Measurements from ENCODE around the gene SUMO1.

SUMO1 gene

DNA sequence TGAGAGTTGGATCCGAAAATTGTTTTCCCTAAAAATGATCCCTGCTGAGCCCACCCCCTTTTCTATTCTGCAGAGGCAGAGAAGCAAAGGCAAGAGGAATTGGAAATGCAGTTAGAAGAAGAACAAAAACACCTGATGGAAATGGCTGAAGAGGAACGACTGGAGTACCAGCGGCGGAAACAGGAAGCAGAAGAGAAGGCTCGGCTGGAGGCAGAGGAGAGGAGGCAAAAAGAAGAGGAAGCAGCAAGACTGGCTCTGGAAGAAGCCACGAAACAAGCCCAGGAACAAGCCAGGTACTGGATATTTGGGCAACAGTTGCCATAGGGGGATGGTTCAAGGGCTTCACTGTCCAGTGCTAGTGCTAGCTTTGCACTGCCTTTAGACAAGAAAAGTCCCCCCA, 41.7 kb downstream of the SUMO1 start:
- no peak for DNase-seq (ENCODE audit: low spot score)

DNA sequence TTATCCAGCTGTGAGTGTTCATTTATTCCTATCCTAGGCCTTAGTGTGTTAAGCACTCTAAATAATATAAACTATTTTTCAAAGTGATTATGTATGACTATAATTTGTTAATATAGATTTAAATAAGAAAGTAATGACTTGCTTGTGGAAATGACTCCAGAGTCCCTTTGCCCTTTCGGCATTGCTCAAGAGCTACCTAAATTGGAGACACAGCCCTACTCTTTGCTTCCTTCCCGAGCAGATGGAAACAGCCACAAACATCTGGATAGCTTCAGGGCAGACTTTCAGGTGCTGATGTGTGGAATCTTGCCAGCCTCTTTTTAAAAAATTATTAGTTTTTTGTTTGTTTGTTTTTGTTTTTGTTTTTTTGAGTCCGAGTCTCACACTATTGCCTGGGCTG, 44.0 kb downstream of the SUMO1 start:
- DNase-seq (ENCODE audit: low spot score) = no peak

DNA sequence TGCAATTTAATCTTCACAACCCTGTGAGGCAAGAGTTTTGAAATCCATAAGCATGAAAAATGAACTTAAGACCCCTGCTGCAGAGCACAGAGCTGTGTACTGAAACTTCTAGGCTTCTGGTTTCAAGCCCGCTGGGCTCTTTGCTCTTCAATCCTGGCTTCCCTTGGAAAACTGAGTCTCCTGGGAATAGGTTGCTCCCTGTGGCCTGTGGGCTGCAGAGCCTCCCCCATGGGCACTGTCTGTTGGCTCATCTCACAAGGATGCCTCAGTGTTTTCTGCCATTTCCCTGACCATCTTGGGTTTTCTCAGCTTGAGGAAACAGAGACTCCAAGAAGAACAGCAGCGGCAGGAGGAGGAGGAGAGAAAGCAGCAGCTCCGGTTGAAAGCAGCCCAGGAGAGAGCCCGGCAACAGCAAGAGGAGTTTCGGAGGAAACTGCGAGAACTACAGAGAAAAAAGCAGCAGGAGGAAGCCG, 44.5 kb downstream of the SUMO1 start:
- no peak for DNase-seq (ENCODE audit: low spot score)

DNA sequence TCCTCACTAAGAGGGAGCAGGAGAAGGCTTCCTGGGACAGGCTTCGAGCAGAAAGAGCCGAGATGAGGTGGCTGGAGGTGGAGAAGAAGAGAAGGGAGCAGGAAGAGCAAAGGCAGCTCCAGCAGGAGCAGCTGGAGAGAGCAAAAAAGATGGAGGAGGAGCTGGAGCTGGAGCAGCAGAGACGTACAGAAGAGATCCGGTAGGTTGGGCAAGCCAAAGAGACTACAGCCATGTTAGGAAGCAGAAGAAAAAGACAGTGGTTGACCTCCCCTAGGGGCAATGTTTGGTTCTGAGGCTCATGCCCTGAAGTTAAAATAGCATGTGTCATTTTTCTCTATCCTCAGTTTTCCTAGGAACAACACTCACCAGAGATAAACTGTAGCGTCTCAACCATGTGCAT, 45.1 kb downstream of the SUMO1 start:
- no peak for DNase-seq (ENCODE audit: low spot score)

DNA sequence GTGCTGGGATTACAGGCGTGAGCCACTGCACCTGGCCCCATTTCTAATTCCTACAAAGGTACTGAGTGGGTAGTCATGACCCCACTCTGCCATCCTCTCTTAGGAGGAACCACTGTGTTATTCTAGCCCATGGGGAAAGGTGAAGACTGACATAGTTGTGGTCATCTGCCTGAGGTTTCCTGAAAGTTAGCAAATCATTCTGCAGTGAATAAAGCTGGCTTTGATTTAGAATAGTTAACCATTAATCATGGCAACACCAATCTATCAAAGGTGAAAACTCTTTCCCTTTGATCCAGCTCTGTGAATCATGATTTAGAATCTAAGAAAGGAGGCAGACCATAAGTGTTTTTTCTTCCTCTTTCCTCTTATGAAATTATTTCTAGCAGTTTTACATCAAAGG, 50.8 kb downstream of the SUMO1 start:
- DNase-seq (ENCODE audit: low spot score) = no peak

DNA sequence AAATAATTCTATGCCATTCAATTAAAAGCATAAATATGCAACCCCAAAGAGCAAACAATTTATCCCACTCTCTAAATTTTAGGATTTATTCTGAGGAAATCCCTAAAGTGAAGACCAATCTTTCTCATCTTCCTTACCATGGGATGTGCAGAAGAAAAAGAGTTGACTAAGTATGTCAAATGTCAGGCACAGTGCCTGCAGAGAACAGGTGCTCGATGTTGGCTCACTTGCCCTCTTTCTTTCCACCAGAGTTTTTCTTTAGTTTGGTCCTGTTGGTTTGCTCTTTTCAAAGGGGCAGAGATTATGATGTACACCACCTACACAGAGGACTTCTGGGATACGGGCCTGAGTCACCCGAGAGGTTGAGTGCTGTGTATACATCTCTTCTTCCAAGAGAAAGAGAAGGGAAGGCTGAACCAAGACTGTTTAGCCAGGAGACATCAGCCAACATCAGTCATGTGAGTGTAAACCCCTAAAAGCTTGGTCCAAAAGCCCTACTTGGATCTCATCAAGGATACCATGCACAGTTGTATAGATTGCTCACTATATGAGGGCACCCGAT, 51.7 kb downstream of the SUMO1 start:
- DNase-seq (ENCODE audit: low spot score) = no peak

DNA sequence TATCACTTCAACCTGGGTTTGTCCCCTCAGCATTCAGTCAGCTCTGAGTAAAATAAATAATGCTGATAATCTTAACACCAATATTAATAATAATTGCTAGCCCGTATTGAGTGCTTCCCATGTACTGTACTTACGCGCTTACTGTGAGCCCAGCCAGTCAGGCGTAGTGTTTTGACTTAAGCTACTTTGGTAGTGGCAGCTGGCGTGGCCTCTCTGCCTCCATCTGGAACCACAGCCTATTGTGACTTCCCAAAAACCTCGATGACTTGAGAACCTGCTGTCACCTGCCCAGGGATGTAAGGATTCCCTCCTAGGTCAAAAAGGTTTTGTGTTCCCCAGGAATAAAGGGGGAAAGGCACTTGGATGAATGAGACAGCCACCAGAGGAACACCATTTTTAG, 53.2 kb downstream of the SUMO1 start:
- DNase-seq (ENCODE audit: low spot score) = no peak

DNA sequence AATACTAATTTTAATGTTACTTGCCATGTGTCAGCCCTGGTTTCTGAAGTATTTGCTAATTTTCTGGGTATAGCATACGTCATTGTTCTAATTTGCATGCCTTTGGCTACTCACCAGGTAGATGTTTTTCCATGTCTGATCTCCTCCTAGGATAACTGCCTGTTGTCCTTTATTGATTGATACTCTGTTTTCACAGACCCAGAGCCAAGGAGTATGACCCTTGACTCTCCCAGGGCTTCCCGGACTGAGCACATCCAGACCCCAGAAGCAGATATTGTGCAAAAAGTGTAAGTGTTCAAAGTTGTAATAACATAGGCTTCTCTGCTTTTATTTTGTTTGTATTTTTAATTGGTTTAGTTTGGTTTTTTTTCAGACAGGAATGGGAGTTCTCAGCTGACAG, 53.8 kb downstream of the SUMO1 start:
- DNase-seq (ENCODE audit: low spot score) = no peak

DNA sequence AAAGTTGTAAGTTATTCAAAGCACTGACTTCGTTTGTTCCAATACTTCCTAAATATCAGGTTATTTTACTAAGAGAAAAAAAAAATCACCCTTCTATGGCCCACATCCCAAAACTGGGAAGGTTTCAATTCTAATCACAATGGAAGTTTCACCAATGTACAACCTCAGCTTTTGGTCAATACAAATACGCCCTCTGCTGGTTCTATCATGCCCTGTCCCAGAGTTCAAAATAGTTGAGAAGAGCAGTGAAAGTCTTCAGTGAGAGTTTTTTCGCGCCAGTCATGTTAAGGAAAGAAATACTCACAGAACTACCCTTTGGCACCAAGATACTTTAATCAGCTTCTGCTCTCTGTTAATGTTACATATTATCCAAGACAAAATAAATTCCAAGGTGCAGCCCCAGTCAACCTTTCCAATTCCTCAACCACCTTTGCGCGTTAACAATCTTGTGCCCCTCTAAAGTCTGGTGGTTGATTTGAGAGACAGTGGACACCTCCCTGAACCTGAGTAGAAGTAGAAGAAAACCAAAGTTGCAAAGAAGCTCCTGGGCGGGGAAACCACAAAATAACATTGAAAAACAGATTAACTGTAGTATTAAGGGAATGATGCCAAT, 59.9 kb downstream of the SUMO1 start:
- DNase-seq (ENCODE audit: low spot score) = peak; percentile 77

DNA sequence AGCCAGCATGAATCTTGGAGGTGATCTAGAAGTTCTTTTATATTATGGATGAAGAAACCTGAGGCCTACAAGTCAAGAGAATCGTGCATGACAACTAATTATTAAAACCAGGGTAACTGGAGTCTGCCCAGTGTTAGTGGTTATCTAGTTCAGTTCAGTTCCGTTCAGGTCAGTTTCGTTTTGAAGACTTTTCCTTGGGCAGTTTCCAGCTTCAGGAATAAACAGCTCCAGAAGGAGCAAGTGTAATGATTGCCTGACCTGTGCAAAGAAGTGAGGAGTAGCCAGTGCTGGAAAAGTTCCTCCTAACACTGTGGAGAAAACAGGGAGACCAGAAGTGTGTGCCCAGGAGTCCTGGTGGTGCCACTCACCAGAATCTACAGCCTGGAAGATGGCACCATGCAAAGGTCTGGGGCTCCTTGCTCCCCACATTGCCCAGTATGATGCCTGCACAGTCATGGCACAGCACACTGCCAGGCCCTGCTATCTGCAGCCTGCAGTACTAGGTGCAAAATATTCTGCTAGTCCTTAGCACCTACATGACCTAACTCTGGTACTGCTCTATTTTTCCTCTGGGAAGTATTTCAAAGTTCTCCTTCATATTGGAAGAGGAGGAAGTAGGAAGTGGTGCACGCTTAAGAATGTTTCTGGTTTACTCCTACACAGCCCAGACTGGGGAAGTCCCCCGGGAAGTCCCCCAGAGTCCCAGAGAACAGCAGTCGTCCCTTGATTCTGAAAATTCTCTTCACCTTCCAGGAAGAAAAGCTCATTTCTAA, 65.8 kb downstream of the SUMO1 start:
- no peak for DNase-seq (ENCODE audit: low spot score)

DNA sequence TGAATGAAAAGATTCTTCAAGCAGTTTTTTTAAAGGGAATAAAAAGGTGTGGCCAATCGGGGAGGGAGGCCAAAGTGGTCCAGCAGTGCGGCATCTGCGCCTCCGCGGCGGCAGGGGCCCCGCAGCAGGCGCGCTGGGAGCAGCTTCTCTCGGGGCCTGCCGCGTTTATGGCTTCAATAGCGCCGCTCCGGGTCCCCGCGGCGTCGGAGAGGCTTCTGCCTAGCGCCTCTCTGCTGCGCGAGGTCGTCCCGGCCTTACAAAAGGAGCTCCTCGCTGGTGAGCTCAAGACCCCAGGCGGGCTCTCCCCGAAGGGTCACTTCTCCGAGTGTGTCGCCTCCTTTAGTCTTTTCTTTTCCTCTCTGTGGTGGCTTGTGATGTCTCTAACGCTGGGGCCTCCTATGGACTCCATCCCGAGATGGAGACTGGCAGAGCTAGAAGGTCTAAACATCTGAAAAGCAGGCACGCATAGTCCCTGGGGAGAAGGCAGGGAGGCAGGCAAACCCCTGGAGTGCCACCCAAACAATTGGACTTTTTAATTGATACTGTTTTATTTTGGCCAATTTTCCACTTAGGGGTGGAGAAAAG, 67.1 kb downstream of the SUMO1 start:
- no peak for DNase-seq (ENCODE audit: low spot score)

DNA sequence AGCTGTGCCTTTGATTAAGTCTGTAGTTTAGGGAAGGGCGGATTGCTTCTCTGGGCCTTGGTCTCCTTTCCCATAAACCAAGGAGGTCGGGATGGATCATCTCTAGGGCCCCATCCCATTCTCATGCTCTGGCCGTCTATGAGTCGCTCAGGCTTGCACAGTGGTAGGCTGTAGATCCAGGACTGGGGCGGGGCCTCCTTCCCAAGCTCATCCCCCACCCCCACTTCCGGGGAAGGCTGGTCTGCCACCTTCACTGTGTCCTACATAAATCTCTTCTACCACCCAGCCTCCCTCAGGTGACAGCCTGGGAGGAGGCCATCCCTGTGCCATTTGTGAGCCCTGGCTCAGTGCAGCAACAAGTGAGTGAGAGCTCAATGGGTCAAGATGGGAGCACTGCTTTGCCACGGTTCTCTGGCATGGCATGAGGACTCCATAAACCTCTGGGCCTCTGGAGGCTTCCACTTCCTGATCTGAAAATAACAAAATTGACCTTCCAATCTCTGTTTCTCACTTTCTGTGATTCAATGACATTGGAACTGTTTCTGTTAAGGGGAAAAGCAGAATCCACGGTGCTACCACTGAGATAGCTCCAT, 68.5 kb downstream of the SUMO1 start:
- DNase-seq (ENCODE audit: low spot score) = no peak

DNA sequence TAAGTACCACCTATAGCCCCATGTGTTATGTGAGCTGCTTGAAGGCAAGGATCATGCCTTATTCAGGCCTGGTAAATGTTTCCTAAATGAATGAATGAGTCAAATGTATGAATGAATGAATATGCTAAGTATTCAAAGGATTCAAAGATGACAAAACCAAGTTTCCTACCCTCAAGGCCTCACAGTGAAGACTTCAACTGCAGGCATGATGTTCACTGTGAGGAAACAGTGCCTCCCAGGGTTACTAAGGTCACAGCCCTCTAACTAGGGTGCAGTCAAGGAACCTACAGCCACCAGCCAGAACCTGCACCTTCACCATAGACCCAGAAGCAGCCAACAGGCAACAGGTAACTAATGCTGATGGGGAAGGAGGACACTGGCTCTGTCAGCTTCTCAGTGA, 69.3 kb downstream of the SUMO1 start:
- DNase-seq (ENCODE audit: low spot score) = no peak

DNA sequence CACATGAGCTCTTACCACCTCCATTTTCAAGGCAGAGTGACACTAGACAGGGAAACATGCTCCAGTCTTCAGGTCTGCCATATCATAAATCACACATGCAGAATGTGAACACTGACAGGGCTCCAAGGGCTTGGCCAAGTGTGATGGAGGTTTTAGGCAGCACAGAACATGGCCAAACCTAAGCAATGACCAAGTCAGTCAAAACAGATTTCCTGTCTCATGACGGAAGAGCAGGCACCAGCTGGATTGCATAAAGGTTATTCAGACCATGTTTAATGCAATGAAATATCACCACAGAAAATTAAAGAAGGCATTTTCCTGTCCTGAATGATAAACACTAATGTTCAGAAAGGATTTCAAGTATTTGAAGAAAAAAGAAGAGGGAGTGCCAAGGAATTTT, 72.5 kb downstream of the SUMO1 start:
- DNase-seq (ENCODE audit: low spot score) = no peak

DNA sequence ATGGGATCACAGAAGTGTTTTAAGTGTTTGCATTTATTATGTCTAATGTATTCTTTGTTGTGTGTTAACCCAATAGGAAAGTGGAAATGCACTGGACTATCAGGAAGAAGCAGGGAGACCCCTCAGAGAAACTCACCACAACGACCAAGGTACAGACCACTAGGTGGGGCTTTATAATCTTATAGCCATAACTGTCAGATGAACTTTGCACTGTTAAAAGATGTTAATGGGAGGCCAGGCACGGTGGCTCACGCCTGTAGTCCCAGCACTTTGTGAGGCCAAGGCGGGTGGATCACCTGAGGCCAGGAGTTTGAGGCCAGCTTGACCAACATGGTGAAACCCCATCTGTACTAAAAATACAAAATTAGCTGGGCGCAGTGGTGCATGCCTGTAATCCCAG, 73.2 kb downstream of the SUMO1 start:
- DNase-seq (ENCODE audit: low spot score) = no peak

DNA sequence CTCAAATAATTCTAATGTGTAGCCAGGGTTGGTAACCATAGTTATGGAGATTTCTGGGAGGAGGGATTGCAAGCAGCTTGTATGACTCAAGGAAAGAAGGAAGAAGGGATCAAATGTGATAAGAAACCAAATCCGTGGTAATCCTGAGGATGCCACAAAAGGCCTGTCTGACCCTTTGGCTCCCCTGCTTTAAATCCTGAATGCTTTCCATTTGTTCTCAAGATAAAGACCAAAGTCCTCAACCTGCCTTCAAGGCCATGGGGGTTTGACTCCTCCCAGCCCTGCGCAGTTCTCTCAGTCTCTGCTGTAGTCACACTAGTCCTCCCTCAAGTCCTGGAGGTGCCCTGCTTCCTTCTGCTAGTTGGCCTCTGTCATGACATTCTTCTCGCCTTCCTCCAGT, 74.0 kb downstream of the SUMO1 start:
- no peak for DNase-seq (ENCODE audit: low spot score)

DNA sequence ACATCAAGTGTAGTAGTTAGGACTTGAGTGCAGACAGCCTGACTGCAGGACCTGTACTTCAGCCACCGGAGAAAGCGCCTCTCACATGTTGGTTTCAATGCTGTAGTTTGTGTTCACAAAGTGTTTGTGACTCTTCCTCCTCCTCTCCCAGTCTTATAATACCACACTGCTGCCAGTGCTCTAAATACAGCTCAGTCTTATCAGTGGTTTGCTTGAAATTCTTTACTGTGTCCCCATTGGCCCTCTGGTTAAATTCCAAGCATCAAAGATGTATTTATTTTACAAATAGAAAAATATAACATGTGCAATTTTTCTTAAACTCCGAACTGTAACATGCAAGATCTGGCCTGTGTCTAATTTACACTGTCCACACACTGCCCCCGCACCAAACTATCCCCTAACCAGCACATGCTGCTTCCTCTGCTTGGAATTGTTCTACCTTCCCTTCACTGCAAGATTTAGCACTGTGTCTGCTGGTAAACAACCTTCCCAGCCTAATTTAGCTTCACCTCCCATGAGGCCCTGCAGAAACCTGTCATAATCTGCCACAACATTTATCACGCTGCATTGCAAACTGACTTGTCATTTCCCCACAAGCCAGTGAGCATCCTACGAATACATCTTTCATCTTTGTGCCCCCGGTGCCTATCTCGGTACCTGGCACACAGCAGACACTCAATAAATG, 77.1 kb downstream of the SUMO1 start:
- DNase-seq (ENCODE audit: low spot score) = no peak

DNA sequence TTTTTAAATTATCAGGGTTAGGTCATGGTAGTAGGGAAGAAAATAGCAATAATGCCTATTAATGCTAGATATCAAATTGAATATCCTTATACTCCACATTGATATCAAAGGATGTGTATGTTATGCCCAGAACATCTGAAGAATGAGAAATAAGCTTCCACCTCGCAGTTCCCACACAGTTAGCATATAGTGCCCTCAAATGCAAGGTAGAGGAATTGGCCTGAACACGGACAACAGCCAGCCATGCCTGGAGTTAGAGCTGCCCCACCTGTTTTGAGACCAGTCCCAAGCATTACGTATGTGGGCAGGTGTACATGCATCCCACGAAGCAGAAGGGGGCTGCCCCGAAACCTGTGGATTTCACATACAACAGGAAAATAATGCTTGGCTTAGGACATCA, 79.6 kb downstream of the SUMO1 start:
- no peak for DNase-seq (ENCODE audit: low spot score)

DNA sequence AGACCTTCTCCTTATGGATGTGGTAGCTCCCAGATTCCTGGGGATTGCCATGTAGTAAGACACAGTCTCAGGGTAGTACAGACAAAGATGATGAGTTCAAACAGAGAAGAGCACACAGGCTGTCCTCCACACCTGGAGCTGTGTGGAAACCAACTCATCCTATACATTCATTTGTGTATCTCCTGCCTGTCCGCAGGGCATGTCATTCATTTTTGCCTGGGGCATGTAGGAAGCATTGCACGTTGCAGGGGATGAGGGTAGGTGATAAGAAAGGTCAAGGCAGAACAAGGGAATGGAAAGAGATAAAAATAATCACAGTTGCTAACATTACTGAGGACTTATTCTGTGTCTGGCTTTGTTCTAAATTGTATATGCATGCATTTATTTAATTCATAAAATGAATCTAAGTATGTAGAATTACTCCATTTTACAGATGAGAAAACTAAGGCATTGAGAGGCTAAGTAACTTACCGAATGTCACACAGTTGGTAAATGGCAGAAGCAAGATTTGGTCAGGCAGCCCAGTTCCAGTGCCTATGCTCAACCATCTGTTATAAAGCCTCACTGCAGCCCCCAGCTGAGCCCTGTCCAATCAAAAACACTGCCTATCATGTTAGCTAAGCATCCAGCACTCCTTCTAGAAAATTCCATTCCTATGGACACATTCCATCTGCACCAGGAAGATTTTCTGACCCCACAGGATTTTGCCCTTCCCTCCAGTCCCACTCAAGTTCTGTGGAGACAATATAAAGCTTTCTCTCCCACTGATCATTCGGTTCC, 81.0 kb downstream of the SUMO1 start:
- DNase-seq (ENCODE audit: low spot score) = no peak

All from NAMALWA (cell line).